GM12873 (cell line): Measurements from ENCODE around the gene PATL2.

ENCODE experiments used
- TF ChIP-seq, protein P1 (sequence below): IDR thresholded peaks from 2 replicates; pipeline ENCODE4 v1.5.1; 2012; ENCODE audit warnings: low read depth, mild to moderate bottlenecking, moderate library complexity, low read length, control low read depth; ENCODE audit not compliant: insufficient read depth; ENCODE audit errors: missing control alignments

PATL2 gene

GRCh38 chr15:44636976-44637375 lies 74.1 kb downstream of the PATL2 start:
- TF ChIP-seq, protein P1, sequence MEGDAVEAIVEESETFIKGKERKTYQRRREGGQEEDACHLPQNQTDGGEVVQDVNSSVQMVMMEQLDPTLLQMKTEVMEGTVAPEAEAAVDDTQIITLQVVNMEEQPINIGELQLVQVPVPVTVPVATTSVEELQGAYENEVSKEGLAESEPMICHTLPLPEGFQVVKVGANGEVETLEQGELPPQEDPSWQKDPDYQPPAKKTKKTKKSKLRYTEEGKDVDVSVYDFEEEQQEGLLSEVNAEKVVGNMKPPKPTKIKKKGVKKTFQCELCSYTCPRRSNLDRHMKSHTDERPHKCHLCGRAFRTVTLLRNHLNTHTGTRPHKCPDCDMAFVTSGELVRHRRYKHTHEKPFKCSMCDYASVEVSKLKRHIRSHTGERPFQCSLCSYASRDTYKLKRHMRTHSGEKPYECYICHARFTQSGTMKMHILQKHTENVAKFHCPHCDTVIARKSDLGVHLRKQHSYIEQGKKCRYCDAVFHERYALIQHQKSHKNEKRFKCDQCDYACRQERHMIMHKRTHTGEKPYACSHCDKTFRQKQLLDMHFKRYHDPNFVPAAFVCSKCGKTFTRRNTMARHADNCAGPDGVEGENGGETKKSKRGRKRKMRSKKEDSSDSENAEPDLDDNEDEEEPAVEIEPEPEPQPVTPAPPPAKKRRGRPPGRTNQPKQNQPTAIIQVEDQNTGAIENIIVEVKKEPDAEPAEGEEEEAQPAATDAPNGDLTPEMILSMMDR: no peak

DNA sequence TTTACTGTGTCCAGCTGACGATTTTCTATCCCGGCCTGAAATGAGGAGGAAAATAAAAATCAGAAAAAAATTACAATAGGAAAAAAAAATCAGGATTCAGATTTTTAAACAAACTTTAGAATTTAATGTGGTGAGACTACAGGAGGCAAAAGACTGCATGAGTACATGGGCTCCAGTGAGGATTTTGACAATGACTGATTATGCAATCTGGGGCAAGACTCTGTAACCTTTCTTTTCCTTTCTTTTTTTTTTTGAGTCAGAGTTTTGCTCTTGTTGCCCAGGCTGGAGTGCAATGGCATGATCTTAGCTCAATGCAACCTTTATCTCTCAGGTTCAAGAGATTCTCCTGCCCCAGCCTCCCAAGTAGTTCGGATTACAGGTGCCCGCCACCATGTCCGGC lies 77.5 kb downstream of the PATL2 start:
- TF ChIP-seq, protein P1: no peak

DNA sequence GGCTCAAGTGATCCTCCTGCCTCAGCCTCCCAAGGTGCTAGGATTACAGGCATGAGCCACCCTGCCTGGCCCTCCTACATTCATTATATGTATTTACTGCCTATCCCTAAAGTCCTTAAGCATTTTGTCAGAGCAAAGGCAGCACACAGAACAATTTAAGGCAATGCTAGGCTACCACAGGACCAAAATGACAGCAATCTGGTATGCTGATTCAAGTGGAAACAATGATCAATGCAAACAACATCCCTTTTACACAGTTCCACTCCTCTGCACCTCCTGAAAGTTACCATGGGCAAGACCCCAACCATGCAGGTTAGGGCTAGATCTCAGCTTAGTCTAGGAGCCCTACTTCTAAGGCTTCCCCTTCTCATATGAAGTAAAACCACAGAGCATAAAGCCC lies 87.9 kb downstream of the PATL2 start:
- TF ChIP-seq, protein P1: no peak

DNA sequence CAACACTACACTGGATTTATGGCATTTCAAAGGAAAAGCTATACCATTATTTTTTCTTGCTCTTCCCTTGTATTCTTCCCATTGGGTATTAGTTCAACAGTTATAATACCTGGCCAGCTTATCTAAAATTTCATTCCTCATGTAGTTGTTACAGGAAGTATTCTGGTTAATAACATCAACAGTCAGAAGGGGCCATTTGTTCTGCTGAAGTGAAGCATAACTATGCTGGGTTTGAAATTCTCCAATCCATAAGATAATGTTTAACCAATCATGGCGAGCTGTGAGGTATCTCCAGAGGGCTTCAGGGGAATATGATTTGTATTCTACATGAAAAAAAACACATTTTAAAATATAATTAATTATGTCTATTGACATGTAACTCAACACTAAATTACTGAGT lies 91.0 kb downstream of the PATL2 start:
- TF ChIP-seq, protein P1: no peak

DNA sequence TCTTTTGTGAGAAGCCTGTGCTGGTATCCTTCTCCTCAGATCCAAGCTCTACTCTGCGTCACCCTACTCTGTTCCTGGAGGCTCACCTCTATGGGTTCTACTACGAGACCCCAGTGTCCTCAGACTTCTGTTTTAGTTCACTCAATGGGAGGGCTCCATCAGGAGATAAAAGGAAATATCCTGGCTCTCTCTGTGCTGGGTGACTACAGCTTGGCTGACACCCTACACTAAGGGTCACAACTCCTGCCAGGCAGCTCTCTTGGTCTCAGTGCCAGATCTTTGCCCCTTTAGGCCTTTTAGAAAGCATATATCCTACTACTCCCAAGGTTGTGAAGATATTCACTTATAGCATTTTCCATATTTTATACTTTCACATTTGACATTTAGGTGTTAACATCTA lies 94.1 kb downstream of the PATL2 start:
- TF ChIP-seq, protein P1: no peak
